RPMI8226 (cell line): ENCODE data around the gene GOLT1B.

ENCODE experiments used
- DNase-seq: peaks from one replicate; pipeline ENCODE4 v3.0.0-alpha.2; 2015

GOLT1B gene

GRCh38 chr12:21566907-21567394 is 65.4 kb downstream of the GOLT1B start:
- DNase-seq, result no peak
